Renal pelvis (tissue), 12 donors: ENCODE data around the gene SLCO2B1. TPM values are rescaled to one million over a fixed set of nuclear protein-coding genes. Genes with fewer than 3 reads are reported as not detected.
"Not testable (repeated sequence)": the region's sequence is repeated elsewhere in the genome, so short reads cannot be mapped to it uniquely, and the experiment has no call there.

Source experiments
- DNase-seq: peaks from one replicate; pipeline ENCODE4 v3.0.0-alpha.2; 2013
- long read RNA-seq, 16 experiments: transcript quantifications; one replicate each; lab custom pipeline, GENCODE V29; 2026
- polyA plus RNA-seq, 3 donors: library from polyadenylated mRNA; unstranded; fragments of 120-200 nt; gene quantifications; one replicate each; pipeline ENCODE4 v1.2.1, GENCODE V29; 2013; ENCODE audit not compliant: insufficient read length in 3 of 3

The SLCO2B1 gene
- polyA plus RNA-seq, result 10 to 100 TPM in 2 of 3 donors, 1 to 10 TPM in 1; 9.6 to 11.1 (median 10.4) TPM
- long read RNA-seq, donor 1, full-length matches to known transcripts, result 2 of 2 reads
- long read RNA-seq, donor 1, partial matches to known transcripts, result 0 of 2 reads
- long read RNA-seq, donor 1, other reads (novel, unspliced or antisense), result 0 of 2 reads
- long read RNA-seq, donor 2, transcript SLCO2B1-202 (1 exons, 2,874 nt), result major isoform, 11 of 12 reads
- long read RNA-seq, donor 2, partial matches to known transcripts, result 0 of 12 reads
- long read RNA-seq, donor 2, other reads (novel, unspliced or antisense), result 0 of 12 reads
- long read RNA-seq, donor 3, transcript SLCO2B1-202 (1 exons, 2,874 nt), result major isoform, 8 of 8 reads
- long read RNA-seq, donor 3, partial matches to known transcripts, result 0 of 8 reads
- long read RNA-seq, donor 3, other reads (novel, unspliced or antisense), result 0 of 8 reads
- long read RNA-seq, donor 4, full-length matches to known transcripts, result 9 of 9 reads
- long read RNA-seq, donor 4, partial matches to known transcripts, result 0 of 9 reads
- long read RNA-seq, donor 4, other reads (novel, unspliced or antisense), result 0 of 9 reads
- long read RNA-seq, donor 5, transcript SLCO2B1-202 (1 exons, 2,874 nt), result major isoform, 5 of 5 reads
- long read RNA-seq, donor 5, partial matches to known transcripts, result 0 of 5 reads
- long read RNA-seq, donor 5, other reads (novel, unspliced or antisense), result 0 of 5 reads
- long read RNA-seq, donor 6, full-length matches to known transcripts, result 5 of 5 reads
- long read RNA-seq, donor 6, partial matches to known transcripts, result 0 of 5 reads
- long read RNA-seq, donor 6, other reads (novel, unspliced or antisense), result 0 of 5 reads
- long read RNA-seq, donor 7, full-length matches to known transcripts, result 14 of 14 reads
- long read RNA-seq, donor 7, partial matches to known transcripts, result 0 of 14 reads
- long read RNA-seq, donor 7, other reads (novel, unspliced or antisense), result 0 of 14 reads
- long read RNA-seq, donor 8, partial matches to known transcripts, result 0 of 2 reads
- long read RNA-seq, donor 8, other reads (novel, unspliced or antisense), result 0 of 2 reads
- long read RNA-seq, donor 9, transcript SLCO2B1-202 (1 exons, 2,874 nt), result major isoform, 10 of 11 reads
- long read RNA-seq, donor 9, partial matches to known transcripts, result 0 of 11 reads
- long read RNA-seq, donor 9, other reads (novel, unspliced or antisense), result 0 of 11 reads
- long read RNA-seq, donor 10, partial matches to known transcripts, result 0 of 3 reads
- long read RNA-seq, donor 10, other reads (novel, unspliced or antisense), result 0 of 3 reads
- long read RNA-seq, donor 11, transcript SLCO2B1-202 (1 exons, 2,874 nt), result major isoform, 8 of 8 reads
- long read RNA-seq, donor 11, partial matches to known transcripts, result 0 of 8 reads
- long read RNA-seq, donor 11, other reads (novel, unspliced or antisense), result 0 of 8 reads
- long read RNA-seq, donor 12, full-length matches to known transcripts, result 5 of 5 reads
- long read RNA-seq, donor 12, partial matches to known transcripts, result 0 of 5 reads
- long read RNA-seq, donor 12, other reads (novel, unspliced or antisense), result 0 of 5 reads
- long read RNA-seq, donor 13, partial matches to known transcripts, result 0 of 2 reads
- long read RNA-seq, donor 13, other reads (novel, unspliced or antisense), result 0 of 2 reads
- long read RNA-seq, donor 14, result 0 reads
- long read RNA-seq, donor 15, full-length matches to known transcripts, result 29 of 29 reads
- long read RNA-seq, donor 15, partial matches to known transcripts, result 0 of 29 reads
- long read RNA-seq, donor 15, other reads (novel, unspliced or antisense), result 0 of 29 reads
- long read RNA-seq, donor 16, transcript SLCO2B1-202 (1 exons, 2,874 nt), result major isoform, 6 of 6 reads
- long read RNA-seq, donor 16, partial matches to known transcripts, result 0 of 6 reads
- long read RNA-seq, donor 16, other reads (novel, unspliced or antisense), result 0 of 6 reads

- DNase-seq, result no peak
Observed at GRCh38 chr11:75150879-75151278, at the start of gene SLCO2B1. TSS of gene SLCO2B1 (plus strand) at chr11:75151107. CDS start at chr11:75151382, 275 bp downstream.

GRCh38 chr11:75101424-75102128 is 49.3 kb upstream of the SLCO2B1 start:
- DNase-seq, result no peak

- DNase-seq, result no peak
Observed at GRCh38 chr11:75103380-75104026, 47.4 kb upstream of the SLCO2B1 start.

GRCh38 chr11:75105462-75105925 is 45.4 kb upstream of the SLCO2B1 start:
- DNase-seq, result no peak

GRCh38 chr11:75105967-75106681 is 44.8 kb upstream of the SLCO2B1 start:
- not testable (repeated sequence) for DNase-seq

- no peak for DNase-seq
Observed at GRCh38 chr11:75107187-75107586, 43.7 kb upstream of the SLCO2B1 start.

- DNase-seq, result no peak
Observed at GRCh38 chr11:75112200-75112599, 38.7 kb upstream of the SLCO2B1 start.

GRCh38 chr11:75113030-75113429 is 37.9 kb upstream of the SLCO2B1 start:
- no peak for DNase-seq

- DNase-seq, result no peak
Observed at GRCh38 chr11:75114465-75114864, 36.4 kb upstream of the SLCO2B1 start.

GRCh38 chr11:75118577-75118976 is 32.3 kb upstream of the SLCO2B1 start:
- no peak for DNase-seq

- DNase-seq, result no peak
Observed at GRCh38 chr11:75126564-75126963, 24.3 kb upstream of the SLCO2B1 start.

- DNase-seq, result no peak
Observed at GRCh38 chr11:75132080-75132479, 18.8 kb upstream of the SLCO2B1 start.

- DNase-seq, result no peak
Observed at GRCh38 chr11:75133976-75134375, 16.9 kb upstream of the SLCO2B1 start.

GRCh38 chr11:75135021-75135650 is 15.8 kb upstream of the SLCO2B1 start:
- no peak for DNase-seq

GRCh38 chr11:75135651-75136050 is 15.3 kb upstream of the SLCO2B1 start:
- no peak for DNase-seq

- no peak for DNase-seq
Observed at GRCh38 chr11:75140269-75141138, 10.4 kb upstream of the SLCO2B1 start.

GRCh38 chr11:75141166-75141565 is 9.7 kb upstream of the SLCO2B1 start:
- no peak for DNase-seq
